HCT116 (cell line): Measurements from ENCODE around the gene RPL7A. TPM values are rescaled to one million over a fixed set of nuclear protein-coding genes. Genes with fewer than 3 reads are reported as not detected.

ENCODE experiments used
- ATAC-seq: fragments of 200-7000 bp; cut with Tn5 transposase; 2 replicates; pipeline ENCODE4 v1.9.1; 2020; ENCODE audit warnings: mild to moderate bottlenecking, moderate library complexity
- BruUV-seq: library from RNA; stranded (reverse); fragments of 400-500 nt; replicated peaks from 2 replicates; lab custom pipeline; 2021; lab: Mats Ljungman, UMichigan
- CTCF ChIA-PET: fragments of 300-600 bp; sonication (Branson Sonifier 250); formaldehyde crosslinking; loops from one replicate; lab custom pipeline; 2021; ENCODE audit warnings: antibody characterized with exemption; lab: Charles Lee
- POLR2A ChIA-PET: fragments of 300-600, 350-600 bp; sonication (Branson Sonifier 250); formaldehyde crosslinking; loops from one replicate; lab custom pipeline; 2021; ENCODE audit warnings: antibody characterized with exemption; lab: Charles Lee
- RAD21 ChIA-PET, 2 experiments: fragments of 300-600 bp; sonication (Branson Sonifier 250); formaldehyde crosslinking; loops; one replicate each; lab custom pipeline; 2023; ENCODE audit warnings: low total read pairs in 2 of 2; ENCODE audit not compliant: uncharacterized antibody in 2 of 2, unreplicated experiment in 2 of 2, low non-redundant PET in 1 of 2; lab: Charles Lee
- DNase-seq: peaks from one replicate; pipeline ENCODE4 v3.0.0-alpha.2; 2010; ENCODE audit warnings: low read depth, low spot score
- H2AFZ ChIP-seq: fragments of 200-600 bp; shearing (Covaris generic), sonication (generic); 2 replicates; pipeline ENCODE4 v1.6.1; 2017; ENCODE audit warnings: low read depth, mixed run types, mixed read lengths, antibody characterized with exemption, low read length; ENCODE audit not compliant: poor library complexity, severe bottlenecking
- H3K27ac ChIP-seq: 2 replicates; pipeline ENCODE4 v1.5.1; 2012; ENCODE audit warnings: low read depth, low read length
- H3K27me3 ChIP-seq: fragments of 200-600 bp; sonication (generic); 2 replicates; pipeline ENCODE4 v1.6.1; 2016; ENCODE audit warnings: mixed run types, low read length, mixed read lengths; ENCODE audit not compliant: insufficient read depth
- H3K36me3 ChIP-seq, 2 experiments: fragments of 200-500 bp in 1 of 2; fragments of 200-600 bp in 1 of 2; sonication (Bioruptor generic) in 1 of 2; sonication (generic) in 1 of 2; 2 replicates each; pipeline versions ENCODE4 v1.5.1 to v1.6.1; 2014 to 2016; ENCODE audit warnings: low read length in 2 of 2, inconsistent platforms in 1 of 2, mixed read lengths in 1 of 2, mixed run types in 1 of 2; ENCODE audit not compliant: insufficient read depth in 2 of 2, control insufficient read depth in 1 of 2
- H3K4me1 ChIP-seq, 2 experiments: fragments of 200-600 bp in 1 of 2; sonication (generic) in 1 of 2; 2 replicates each; pipeline versions ENCODE4 v1.5.1 to v1.6.1; 2012 to 2017; ENCODE audit warnings: low read length in 2 of 2, inconsistent platforms in 1 of 2, mild to moderate bottlenecking in 1 of 2, mixed read lengths in 1 of 2, mixed run types in 1 of 2, moderate library complexity in 1 of 2; ENCODE audit not compliant: insufficient read depth in 2 of 2, control insufficient read depth in 1 of 2
- H3K4me2 ChIP-seq: fragments of 200-600 bp; sonication (generic); 2 replicates; pipeline ENCODE4 v1.6.1; 2017; ENCODE audit warnings: mixed run types, low read length, mixed read lengths
- H3K4me3 ChIP-seq, 2 experiments: fragments of 200-600 bp in 1 of 2; sonication (generic) in 1 of 2; replicated peaks in 1 of 2; 2 replicates each; pipeline ENCODE4 v1.5.1; 2011 to 2016; ENCODE audit warnings: low read length in 2 of 2, control low read depth in 1 of 2, low read depth in 1 of 2, mild to moderate bottlenecking in 1 of 2, mixed read lengths in 1 of 2, mixed run types in 1 of 2
- H3K79me2 ChIP-seq: fragments of 200-600 bp; sonication (generic); 2 replicates; pipeline ENCODE4 v1.6.1; 2017; ENCODE audit warnings: mild to moderate bottlenecking, mixed run types, low read length, moderate library complexity, mixed read lengths; ENCODE audit not compliant: insufficient read depth
- H3K9ac ChIP-seq: fragments of 200-600 bp; sonication (generic); 2 replicates; pipeline ENCODE4 v1.6.1; 2016; ENCODE audit warnings: low read length, mixed read lengths
- H3K9me2 ChIP-seq: fragments of 200-600 bp; sonication (generic), shearing (Covaris generic); 2 replicates; pipeline ENCODE4 v1.6.1; 2017; ENCODE audit warnings: mixed run types, mild to moderate bottlenecking, moderate library complexity; ENCODE audit not compliant: insufficient read depth
- H3K9me3 ChIP-seq, 2 experiments: fragments of 200-500 bp in 1 of 2; fragments of 200-600 bp in 1 of 2; sonication (Bioruptor generic) in 1 of 2; sonication (generic) in 1 of 2; 2 replicates each; pipeline ENCODE4 v1.6.1; 2014 to 2017; ENCODE audit warnings: low read length in 2 of 2, mixed read lengths in 2 of 2, inconsistent platforms in 1 of 2, low read depth in 1 of 2, mild to moderate bottlenecking in 1 of 2, mixed run types in 1 of 2, moderate library complexity in 1 of 2; ENCODE audit not compliant: control insufficient read depth in 1 of 2, insufficient read depth in 1 of 2
- H4K20me1 ChIP-seq: fragments of 200-600 bp; sonication (generic), shearing (Covaris generic); 2 replicates; pipeline ENCODE4 v1.6.1; 2017; ENCODE audit warnings: mixed run types, mild to moderate bottlenecking, moderate library complexity; ENCODE audit not compliant: insufficient read depth
- CEBPB ChIP-seq: IDR thresholded peaks from 2 replicates; pipeline ENCODE4 v1.6.1; 2012; ENCODE audit warnings: low read depth
- EZH2phosphoT487 ChIP-seq: fragments of 200-600 bp; IDR thresholded peaks from 2 replicates; pipeline ENCODE4 v1.6.1; 2018; ENCODE audit warnings: antibody characterized with exemption, borderline replicate concordance
- FOSL1 ChIP-seq: IDR thresholded peaks from 2 replicates; pipeline ENCODE4 v1.6.1; 2012; ENCODE audit warnings: low read depth
- POLR2AphosphoS5 ChIP-seq: IDR thresholded peaks from 2 replicates; pipeline ENCODE4 v1.6.1; 2011; ENCODE audit warnings: mild to moderate bottlenecking, low read depth, low read length, moderate library complexity
- SIN3A ChIP-seq: IDR thresholded peaks from 2 replicates; pipeline ENCODE4 v1.6.1; 2012; ENCODE audit warnings: low read depth
- SP1 ChIP-seq: IDR thresholded peaks from 2 replicates; pipeline ENCODE4 v1.6.1; 2012; ENCODE audit warnings: low read depth
- SRF ChIP-seq: IDR thresholded peaks from 2 replicates; pipeline ENCODE4 v1.6.1; 2012; ENCODE audit warnings: low read depth
- YY1 ChIP-seq: IDR thresholded peaks from 2 replicates; pipeline ENCODE4 v1.6.1; 2011; ENCODE audit warnings: low read length, low read depth, moderate library complexity, mild to moderate bottlenecking; ENCODE audit not compliant: insufficient replicate concordance; ENCODE audit errors: extremely low read depth
- ZFX ChIP-seq: fragments of 450-650 bp; IDR thresholded peaks from 2 replicates; pipeline ENCODE4 v1.6.1; 2017
- intact Hi-C: fragments of 100-400 bp; cut with micrococcal nuclease; formaldehyde crosslinking; loops from 2 replicates; pipeline ENCODE4 v1.10.0; 2022
- total RNA-seq: library from RNA; stranded (reverse); gene quantifications from one replicate; pipeline ENCODE4 v1.2.1, GENCODE V29; 2021; ENCODE audit not compliant: unreplicated experiment
- TF ChIP-seq, protein P1 (sequence below): IDR thresholded peaks from 2 replicates; pipeline ENCODE4 v1.6.1; 2011; ENCODE audit warnings: mild to moderate bottlenecking, low read length, moderate library complexity; ENCODE audit not compliant: insufficient replicate concordance; ENCODE audit errors: extremely low read depth
- TF ChIP-seq, protein P2 (sequence below), 3 experiments: fragments of 200-600 bp in 1 of 3; sonication (generic) in 1 of 3; IDR thresholded peaks in 2 of 3; conservative IDR thresholded peaks in 1 of 3; 2 replicates each; pipeline ENCODE4 v1.5.1; 2012 to 2017; ENCODE audit warnings: low read depth in 2 of 3, low read length in 2 of 3, antibody characterized with exemption in 1 of 3, borderline replicate concordance in 1 of 3, control low read depth in 1 of 3, mild to moderate bottlenecking in 1 of 3, mixed read lengths in 1 of 3, mixed run types in 1 of 3, moderate library complexity in 1 of 3; ENCODE audit not compliant: insufficient read depth in 1 of 3
- TF ChIP-seq, protein P3 (sequence below): IDR thresholded peaks from 2 replicates; pipeline ENCODE4 v1.6.1; 2012
- TF ChIP-seq, protein P4 (sequence below): IDR thresholded peaks from 2 replicates; pipeline ENCODE4 v1.6.1; 2012; ENCODE audit warnings: low read depth

Gene RPL7A
- total RNA-seq, 1 experiment from 2014 or later, result 2,837 TPM

DNA sequence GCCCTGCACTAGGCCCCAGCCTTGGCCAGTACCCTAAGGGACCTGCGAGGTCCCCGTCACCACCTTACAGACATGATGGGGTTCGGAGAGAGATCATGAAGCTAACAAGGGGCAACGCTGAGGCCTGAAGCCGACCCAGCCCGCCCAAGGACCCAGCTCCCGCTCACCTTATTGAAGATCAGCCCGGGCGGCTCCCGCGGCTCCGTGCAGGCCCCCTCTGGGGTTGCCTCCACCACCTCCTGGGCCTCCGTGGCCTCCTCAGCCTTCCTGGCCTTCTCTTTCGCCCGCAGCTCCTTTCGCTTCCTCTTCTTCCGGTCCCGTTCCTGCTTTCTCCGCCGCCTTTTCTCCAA, 15.7 kb upstream of the RPL7A start:
- no TSS peak for BruUV-seq
- TF ChIP-seq, protein P1, sequence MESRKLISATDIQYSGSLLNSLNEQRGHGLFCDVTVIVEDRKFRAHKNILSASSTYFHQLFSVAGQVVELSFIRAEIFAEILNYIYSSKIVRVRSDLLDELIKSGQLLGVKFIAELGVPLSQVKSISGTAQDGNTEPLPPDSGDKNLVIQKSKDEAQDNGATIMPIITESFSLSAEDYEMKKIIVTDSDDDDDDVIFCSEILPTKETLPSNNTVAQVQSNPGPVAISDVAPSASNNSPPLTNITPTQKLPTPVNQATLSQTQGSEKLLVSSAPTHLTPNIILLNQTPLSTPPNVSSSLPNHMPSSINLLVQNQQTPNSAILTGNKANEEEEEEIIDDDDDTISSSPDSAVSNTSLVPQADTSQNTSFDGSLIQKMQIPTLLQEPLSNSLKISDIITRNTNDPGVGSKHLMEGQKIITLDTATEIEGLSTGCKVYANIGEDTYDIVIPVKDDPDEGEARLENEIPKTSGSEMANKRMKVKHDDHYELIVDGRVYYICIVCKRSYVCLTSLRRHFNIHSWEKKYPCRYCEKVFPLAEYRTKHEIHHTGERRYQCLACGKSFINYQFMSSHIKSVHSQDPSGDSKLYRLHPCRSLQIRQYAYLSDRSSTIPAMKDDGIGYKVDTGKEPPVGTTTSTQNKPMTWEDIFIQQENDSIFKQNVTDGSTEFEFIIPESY, result no peak
- TF ChIP-seq SP1 (no peak), YY1 (no peak), FOSL1 (no peak), POLR2AphosphoS5 (no peak), EZH2phosphoT487 (no peak), CEBPB (no peak), SIN3A (no peak), ZFX (no peak), SRF (no peak)
- TF ChIP-seq, protein P2, sequence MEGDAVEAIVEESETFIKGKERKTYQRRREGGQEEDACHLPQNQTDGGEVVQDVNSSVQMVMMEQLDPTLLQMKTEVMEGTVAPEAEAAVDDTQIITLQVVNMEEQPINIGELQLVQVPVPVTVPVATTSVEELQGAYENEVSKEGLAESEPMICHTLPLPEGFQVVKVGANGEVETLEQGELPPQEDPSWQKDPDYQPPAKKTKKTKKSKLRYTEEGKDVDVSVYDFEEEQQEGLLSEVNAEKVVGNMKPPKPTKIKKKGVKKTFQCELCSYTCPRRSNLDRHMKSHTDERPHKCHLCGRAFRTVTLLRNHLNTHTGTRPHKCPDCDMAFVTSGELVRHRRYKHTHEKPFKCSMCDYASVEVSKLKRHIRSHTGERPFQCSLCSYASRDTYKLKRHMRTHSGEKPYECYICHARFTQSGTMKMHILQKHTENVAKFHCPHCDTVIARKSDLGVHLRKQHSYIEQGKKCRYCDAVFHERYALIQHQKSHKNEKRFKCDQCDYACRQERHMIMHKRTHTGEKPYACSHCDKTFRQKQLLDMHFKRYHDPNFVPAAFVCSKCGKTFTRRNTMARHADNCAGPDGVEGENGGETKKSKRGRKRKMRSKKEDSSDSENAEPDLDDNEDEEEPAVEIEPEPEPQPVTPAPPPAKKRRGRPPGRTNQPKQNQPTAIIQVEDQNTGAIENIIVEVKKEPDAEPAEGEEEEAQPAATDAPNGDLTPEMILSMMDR (IDR thresholded peaks at IDR 0.05 in 2 of 3, conservative IDR thresholded peaks at IDR 0.05 in 1 of 3; ENCODE audit: borderline replicate concordance in 1 of 3, insufficient read depth in 1 of 3, low read depth in 2 of 3, low read length in 2 of 3), result no peak
- TF ChIP-seq, protein P3, sequence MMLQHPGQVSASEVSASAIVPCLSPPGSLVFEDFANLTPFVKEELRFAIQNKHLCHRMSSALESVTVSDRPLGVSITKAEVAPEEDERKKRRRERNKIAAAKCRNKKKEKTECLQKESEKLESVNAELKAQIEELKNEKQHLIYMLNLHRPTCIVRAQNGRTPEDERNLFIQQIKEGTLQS, result no peak
- TF ChIP-seq, protein P4, sequence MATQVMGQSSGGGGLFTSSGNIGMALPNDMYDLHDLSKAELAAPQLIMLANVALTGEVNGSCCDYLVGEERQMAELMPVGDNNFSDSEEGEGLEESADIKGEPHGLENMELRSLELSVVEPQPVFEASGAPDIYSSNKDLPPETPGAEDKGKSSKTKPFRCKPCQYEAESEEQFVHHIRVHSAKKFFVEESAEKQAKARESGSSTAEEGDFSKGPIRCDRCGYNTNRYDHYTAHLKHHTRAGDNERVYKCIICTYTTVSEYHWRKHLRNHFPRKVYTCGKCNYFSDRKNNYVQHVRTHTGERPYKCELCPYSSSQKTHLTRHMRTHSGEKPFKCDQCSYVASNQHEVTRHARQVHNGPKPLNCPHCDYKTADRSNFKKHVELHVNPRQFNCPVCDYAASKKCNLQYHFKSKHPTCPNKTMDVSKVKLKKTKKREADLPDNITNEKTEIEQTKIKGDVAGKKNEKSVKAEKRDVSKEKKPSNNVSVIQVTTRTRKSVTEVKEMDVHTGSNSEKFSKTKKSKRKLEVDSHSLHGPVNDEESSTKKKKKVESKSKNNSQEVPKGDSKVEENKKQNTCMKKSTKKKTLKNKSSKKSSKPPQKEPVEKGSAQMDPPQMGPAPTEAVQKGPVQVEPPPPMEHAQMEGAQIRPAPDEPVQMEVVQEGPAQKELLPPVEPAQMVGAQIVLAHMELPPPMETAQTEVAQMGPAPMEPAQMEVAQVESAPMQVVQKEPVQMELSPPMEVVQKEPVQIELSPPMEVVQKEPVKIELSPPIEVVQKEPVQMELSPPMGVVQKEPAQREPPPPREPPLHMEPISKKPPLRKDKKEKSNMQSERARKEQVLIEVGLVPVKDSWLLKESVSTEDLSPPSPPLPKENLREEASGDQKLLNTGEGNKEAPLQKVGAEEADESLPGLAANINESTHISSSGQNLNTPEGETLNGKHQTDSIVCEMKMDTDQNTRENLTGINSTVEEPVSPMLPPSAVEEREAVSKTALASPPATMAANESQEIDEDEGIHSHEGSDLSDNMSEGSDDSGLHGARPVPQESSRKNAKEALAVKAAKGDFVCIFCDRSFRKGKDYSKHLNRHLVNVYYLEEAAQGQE, result no peak
- TF ChIP-seq, all 23 proteins: peak for 0
- RAD21 ChIA-PET, result no interaction called here
- POLR2A ChIA-PET, result no interaction called here
- H3K79me2 ChIP-seq, result peaks cover 44% of the 10 kb centered on the region
- H2AFZ ChIP-seq, result no peak overlapping the region
- H4K20me1 ChIP-seq, result no peaks in the 10 kb centered on the region; the same call in 1 of the 2 replicates
- CTCF ChIA-PET, result interaction anchor here (2.1 kb wide), 1 partner anchor 147 kb away, joined by 7 read pairs; no protein-coding TSS in a partner anchor
- peaks cover 34 to 42% of the 10 kb centered on the region in 2 experiments; a peak in 3 of 4 replicates for H3K36me3 ChIP-seq
- DNase-seq (no peak), ATAC-seq (no peak)
- intact Hi-C loops, result no loop called here
- no peak overlapping the region for H3K4me2 ChIP-seq
- no peak overlapping the region for H3K4me3 ChIP-seq
- H3K9me2 ChIP-seq, result no peaks in the 10 kb centered on the region
- no peak overlapping the region for H3K27ac ChIP-seq
- H3K27me3 ChIP-seq, result no peaks in the 10 kb centered on the region
- no peaks in the 10 kb centered on the region for H3K9me3 ChIP-seq
- no peak overlapping the region for H3K9ac ChIP-seq
- peaks cover 12 to 32% of the 10 kb centered on the region in 2 experiments for H3K4me1 ChIP-seq
